NCI-H748 treated with DMSO at 0.1 percent for 48 hours (cell line): ENCODE measurements around the gene HECTD4.

Experiments used
- DNase-seq: peaks from one replicate; lab custom pipeline; 2025; lab: John Stamatoyannopoulos, UW

The HECTD4 gene

GRCh38 chr12:112176321-112177010, 205.8 kb downstream of the HECTD4 start:
- DNase-seq: no peak

GRCh38 chr12:112175361-112176155, 206.7 kb downstream of the HECTD4 start:
- DNase-seq: no peak

- DNase-seq: no peak
Observed at GRCh38 chr12:112172556-112173324, 209.5 kb downstream of the HECTD4 start.

DNA sequence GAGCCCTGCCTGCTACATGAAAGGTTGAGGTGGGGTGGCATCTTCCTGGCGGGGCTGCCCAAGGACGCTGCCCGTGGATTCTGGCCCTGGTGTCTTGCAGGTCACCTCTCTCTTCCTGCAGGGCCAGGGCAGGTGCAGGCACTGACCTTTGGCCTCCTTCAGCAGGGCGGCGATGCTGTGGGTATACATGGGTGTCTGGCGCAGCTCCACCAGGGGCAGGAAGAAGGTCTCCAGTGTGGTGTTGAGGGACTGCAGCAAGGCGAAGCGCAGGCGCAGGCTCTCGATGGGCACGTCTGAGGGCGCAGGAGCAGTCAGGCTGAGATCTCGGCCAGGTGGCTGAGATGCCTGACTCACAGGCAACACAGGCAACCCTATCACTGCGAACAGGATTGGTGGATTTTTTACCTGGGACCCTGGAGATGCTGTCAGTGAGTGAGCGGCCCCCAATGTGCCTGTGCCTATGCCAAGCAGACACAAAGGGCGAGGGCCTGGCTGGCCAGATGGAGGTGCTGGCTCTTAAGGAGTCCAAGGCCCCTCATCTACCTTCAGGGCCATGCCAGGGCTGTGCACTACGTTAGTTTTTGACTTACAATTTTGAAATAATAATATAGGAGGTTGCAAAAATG, 211.1 kb downstream of the HECTD4 start:
- no peak for DNase-seq

DNA sequence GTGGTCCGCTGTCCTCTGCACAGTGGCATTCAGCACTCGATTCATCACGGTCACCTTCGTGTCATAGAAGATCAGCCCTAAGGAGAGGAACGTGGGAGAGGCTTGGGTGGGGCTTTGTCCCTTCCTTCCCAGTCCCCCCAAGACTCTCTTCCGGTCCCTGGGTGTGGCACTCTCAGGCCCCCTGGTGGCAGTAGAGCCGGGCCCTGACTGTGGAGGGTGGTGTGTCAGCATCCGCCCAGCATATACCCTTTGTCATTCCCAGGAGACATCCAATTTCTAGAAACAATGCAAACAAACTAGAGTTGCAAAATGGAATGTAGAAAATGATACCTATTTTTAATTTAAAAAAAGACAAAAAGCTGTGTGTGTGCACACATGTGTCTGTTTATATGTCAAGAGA, 211.9 kb downstream of the HECTD4 start:
- no peak for DNase-seq

- DNase-seq: no peak
Observed at GRCh38 chr12:112169966-112170365, 212.3 kb downstream of the HECTD4 start.

DNA sequence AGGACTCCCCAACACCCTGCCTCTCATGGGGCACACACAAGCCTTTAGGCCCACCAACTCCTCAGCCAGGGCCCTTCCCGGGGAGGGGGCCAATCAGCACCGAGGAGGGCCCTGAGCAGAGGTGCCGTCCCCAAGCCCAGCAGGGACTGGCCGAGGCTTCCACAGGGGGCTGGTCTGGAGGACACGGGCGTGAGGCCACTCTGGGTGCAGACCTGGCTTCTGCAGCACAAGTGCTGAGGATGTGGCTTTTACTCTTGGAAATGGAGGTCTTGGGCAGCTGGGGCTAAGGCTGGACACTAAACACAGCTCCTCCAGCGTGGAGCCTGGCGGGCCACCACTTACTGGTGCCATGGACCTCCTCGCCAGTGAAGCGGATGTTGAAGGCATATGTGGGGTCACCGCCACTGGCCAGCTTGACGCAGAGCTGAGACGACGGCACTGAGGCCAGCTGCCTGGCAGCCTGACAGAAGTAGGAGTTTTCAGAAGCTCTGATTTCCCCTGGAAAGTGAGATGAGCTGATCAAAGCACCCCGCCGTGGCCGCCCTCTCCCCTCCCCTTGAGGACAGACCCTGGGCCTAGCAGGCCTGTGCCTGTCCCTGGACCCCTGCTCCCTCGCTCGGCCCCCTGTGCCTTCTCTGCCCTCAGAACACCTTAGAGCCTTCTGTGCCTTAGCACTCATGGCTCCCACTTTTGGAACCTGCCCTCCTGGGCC, 212.9 kb downstream of the HECTD4 start:
- no peak for DNase-seq

DNA sequence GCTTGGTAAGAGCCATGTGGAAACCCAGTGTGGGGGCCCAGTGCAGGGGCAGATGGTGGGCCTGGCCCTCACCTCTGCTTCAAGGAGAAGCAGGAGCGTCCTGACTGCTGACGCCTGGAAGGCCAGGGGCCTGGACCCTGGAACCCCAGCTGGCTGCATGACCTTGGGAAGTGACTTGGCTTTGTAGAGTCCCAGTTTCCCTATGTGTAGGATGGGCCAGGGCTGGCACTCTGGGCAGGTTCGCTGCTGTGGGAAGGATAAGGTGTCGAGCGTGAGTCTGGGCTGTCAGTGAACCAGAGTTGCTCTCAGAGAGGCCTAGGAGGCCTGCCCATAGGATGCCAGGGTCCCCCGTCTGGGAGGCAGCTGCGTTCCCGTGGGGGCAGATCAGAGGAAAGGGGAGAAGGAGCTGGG, 213.7 kb downstream of the HECTD4 start:
- DNase-seq: no peak

- DNase-seq: no peak
Observed at GRCh38 chr12:112167718-112168525, 214.3 kb downstream of the HECTD4 start.

GRCh38 chr12:112167031-112167461, 215.2 kb downstream of the HECTD4 start:
- DNase-seq: no peak

GRCh38 chr12:112166051-112167015, 215.9 kb downstream of the HECTD4 start:
- no peak for DNase-seq

DNA sequence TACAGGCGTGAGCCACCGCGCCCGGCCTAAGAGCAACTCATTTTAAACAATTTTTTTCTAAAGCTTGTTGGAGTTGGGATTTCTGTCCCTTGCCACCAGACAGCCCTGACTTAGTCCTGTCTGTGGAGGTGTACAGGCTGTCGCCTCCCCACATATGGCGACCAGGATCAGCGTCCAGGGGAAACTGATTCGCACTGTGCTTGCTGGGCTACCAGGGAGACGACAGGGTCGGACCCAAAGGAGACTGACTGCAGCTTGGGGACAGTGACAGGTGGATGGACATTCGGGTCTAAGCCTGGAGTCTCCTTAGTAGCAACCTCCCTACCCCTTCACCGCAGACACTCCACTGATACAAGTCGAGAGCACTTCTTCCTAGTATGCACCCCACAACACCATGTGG, 216.6 kb downstream of the HECTD4 start:
- no peak for DNase-seq

DNA sequence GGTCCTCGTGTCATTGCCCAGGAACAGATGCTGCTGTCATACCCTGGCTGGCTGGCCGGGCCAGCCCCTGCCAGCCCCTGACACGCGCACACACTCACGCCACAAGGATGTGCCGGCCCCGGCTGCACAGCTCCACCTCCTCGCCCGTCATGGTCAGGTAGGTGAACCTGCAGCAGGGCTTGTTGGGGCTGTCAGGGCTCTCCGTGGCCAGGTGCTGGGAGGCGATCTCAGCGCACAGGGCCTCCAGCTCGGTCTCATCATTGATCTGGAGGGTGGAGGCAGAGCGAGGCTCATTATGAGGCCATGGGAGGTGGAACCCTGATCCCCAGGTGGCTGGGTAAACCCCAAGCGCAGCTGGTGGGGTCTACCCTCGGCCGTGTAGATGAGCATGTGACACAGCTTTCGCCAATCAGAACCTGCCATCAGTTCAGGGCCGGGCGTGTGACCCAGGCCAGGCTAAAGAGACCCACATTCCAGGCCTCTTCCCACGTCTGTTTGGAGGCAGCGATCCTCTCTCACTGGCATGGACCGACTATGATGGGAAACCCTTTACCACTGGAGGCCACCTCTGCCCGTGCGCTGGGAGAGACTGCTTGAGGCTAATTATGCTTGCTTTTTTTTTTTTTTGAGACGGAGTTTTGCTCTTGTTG, 218.1 kb downstream of the HECTD4 start:
- DNase-seq: no peak

DNA sequence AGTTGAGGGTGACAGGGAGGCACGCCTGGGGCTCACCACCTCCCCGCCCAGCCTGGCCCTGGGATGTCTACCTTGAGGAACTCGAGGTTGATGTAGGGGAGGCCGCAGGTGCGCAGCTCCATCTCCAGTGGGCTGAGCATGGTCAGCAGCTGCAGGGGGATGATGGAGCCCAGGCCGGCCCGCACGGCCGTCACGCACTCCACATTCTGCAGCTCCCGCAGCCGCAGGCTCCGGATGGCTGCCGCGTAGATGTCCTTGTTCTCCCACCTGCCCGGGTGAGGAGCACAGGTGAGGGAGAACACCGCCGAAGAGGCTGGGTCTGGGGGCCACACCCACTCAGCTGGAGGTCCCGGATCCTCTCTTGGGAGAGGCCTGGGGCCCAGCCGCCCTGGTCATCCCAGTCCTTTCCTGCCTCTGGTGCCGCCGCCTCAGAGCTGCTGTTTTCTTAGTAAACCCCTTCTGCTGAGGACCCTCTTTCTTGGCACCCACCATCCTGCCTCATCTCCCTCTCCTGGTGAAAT, 218.7 kb downstream of the HECTD4 start:
- DNase-seq: no peak

DNA sequence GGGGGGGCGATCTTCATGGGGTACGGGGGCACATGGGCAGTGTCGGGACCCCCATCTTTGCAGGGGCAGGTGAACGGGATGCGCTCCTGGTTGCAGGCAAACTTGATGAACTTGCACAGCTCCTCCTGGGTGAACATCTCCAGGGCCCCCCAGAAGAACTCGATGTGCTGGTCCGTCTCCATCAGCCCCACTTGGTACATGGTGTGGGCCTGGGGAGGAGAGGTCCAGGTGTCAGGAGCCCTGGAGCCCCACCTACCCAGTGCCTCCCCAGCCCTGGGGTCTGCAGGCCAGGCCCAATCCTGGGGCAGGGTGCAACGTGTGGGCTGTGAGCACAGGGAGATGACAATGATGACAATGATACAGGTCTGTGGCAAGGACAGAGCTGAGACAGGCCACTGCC, 219.2 kb downstream of the HECTD4 start:
- no peak for DNase-seq

- DNase-seq: no peak
Observed at GRCh38 chr12:112162241-112162790, 219.9 kb downstream of the HECTD4 start.

DNA sequence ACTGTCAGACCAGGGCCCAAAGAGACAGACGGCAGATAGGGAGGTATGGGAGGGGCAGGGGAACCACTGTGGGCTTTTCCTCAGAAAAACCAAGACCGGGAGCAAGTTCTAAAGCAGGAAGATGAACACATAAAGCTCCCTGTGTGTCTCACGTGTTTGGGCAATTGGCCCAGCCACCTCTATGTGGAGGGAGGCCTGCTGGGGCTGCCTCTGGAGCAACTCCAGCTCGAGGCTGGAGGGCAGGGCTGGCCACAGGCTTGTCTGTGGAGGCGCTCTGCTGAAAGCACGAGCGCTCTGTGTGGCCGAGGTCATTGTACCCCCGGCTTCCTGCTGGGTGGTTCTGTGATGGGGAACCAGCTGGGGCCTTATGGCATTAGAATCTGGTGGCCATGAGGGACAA, 220.5 kb downstream of the HECTD4 start:
- DNase-seq: no peak

DNA sequence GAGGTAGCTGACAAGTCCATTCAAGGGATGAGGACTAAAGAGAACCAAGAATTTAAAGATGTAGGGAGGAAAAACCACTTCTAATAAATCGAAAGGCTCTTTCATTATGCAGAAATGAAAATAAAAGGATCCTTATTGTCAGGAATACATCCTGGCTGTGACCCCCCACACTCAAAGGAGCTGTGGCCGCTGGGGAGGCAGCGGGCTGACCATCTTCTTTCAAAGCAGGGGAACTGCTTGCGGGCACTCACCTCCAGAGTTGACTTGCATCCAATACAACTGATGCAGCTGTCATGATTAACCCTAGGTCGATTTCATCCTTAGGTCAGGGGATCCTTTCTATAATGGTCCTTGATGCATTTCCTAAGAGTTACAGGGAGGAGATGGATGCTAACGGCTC, 221.6 kb downstream of the HECTD4 start:
- DNase-seq: no peak

GRCh38 chr12:112159146-112159541, 223.1 kb downstream of the HECTD4 start:
- no peak for DNase-seq
